ENCODE measurements around the gene NCKAP5.

Gene NCKAP5

DNA sequence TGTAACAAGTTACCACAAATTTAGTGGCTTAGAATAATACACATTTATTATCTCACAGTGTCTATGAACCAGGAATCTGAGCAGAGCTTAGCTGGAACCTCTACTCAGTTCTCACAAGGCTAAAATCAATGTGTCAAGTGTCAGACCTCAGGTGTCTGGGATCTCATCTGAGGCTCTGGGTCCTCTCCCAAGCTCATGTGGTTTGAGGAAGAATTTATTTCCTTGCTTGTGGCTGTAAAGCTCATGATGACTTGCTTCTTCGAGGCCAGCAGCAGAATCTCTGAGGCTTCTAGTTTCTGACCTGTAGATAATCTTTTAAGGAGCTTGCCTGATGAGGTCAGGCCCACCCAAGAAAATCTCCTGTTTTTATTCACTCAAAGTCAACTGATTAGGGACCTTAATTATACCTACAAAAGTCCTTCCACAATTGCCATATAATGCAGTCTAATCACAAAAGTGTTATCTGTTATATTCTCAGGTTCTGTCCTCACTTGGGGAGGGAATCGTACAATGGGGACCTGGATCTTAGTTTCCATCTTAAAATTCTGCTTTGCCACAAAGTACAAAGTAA lies 14.3 kb downstream of the NCKAP5 start:
- TF ChIP-seq, protein P1, sequence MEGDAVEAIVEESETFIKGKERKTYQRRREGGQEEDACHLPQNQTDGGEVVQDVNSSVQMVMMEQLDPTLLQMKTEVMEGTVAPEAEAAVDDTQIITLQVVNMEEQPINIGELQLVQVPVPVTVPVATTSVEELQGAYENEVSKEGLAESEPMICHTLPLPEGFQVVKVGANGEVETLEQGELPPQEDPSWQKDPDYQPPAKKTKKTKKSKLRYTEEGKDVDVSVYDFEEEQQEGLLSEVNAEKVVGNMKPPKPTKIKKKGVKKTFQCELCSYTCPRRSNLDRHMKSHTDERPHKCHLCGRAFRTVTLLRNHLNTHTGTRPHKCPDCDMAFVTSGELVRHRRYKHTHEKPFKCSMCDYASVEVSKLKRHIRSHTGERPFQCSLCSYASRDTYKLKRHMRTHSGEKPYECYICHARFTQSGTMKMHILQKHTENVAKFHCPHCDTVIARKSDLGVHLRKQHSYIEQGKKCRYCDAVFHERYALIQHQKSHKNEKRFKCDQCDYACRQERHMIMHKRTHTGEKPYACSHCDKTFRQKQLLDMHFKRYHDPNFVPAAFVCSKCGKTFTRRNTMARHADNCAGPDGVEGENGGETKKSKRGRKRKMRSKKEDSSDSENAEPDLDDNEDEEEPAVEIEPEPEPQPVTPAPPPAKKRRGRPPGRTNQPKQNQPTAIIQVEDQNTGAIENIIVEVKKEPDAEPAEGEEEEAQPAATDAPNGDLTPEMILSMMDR (IDR thresholded peaks at IDR 0.05; ENCODE audit: insufficient read depth, low read length, poor library complexity, severe bottlenecking): no peak
- Histone ChIP-seq H3K4me3 (replicated peaks; ENCODE audit: low read depth, low read length) (no peak overlapping the region), H3K36me3 (ENCODE audit: control insufficient read depth, insufficient read depth, low read length) (no peaks in the 10 kb centered on the region), H3K27me3 (replicated peaks; ENCODE audit: control insufficient read depth, insufficient read depth, low read length) (no peaks in the 10 kb centered on the region; the same call in 1 of the 2 replicates)
- no peak for DNase-seq (ENCODE audit: extremely low read depth, insufficient read length)

DNA sequence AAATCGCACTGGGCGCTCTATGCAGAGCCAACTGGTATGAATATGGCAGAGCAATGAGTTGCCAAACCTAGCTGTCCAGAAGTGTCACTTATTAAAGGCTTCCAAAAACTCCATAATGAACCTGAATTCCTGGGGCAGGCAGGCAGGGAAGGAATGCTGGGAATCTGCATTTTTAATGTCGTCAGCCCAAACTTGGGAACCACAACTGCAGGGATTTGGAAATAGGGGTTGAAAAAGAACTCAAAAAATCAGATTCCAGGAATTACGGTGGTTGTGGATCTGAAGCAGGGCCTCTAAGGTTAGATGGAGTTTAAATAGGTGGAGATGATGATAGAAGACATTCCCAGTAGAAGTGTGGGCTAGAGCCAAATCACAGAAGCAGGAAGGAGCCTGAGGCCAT lies 15.0 kb downstream of the NCKAP5 start:
- Histone ChIP-seq H3K4me3 (replicated peaks; ENCODE audit: low read depth, low read length) (no peak overlapping the region), H3K27me3 (replicated peaks; ENCODE audit: control insufficient read depth, insufficient read depth, low read length) (no peaks in the 10 kb centered on the region; the same call in 1 of the 2 replicates), H3K36me3 (ENCODE audit: control insufficient read depth, insufficient read depth, low read length) (no peaks in the 10 kb centered on the region)
- TF ChIP-seq, protein P1 (IDR thresholded peaks at IDR 0.05; ENCODE audit: insufficient read depth, low read length, poor library complexity, severe bottlenecking): no peak
- no peak for DNase-seq (ENCODE audit: extremely low read depth, insufficient read length)

DNA sequence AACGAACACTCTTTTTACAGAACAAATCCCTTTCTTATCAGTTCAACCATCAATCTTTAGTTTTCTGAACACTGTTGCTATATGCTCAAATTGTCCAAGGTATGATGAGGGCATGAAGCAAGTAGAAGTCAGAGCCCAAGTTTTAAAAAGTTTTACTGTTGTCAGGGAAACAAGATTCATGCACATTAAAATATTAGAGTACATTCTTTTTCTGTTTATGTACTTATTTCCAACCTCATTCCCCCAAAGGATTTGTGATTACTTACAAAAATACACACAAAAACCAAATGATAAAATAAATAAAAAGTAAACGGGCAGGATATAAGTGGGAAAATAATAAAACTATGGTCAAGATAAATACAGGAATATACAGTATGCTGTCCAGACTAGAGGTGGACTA lies 15.4 kb downstream of the NCKAP5 start:
- no peak for DNase-seq (ENCODE audit: extremely low read depth, insufficient read length)
- Histone ChIP-seq H3K36me3 (ENCODE audit: control insufficient read depth, insufficient read depth, low read length) (no peaks in the 10 kb centered on the region), H3K27me3 (replicated peaks; ENCODE audit: control insufficient read depth, insufficient read depth, low read length) (no peaks in the 10 kb centered on the region; the same call in 1 of the 2 replicates), H3K4me3 (replicated peaks; ENCODE audit: low read depth, low read length) (no peak overlapping the region)
- TF ChIP-seq, protein P1 (IDR thresholded peaks at IDR 0.05; ENCODE audit: insufficient read depth, low read length, poor library complexity, severe bottlenecking): no peak

DNA sequence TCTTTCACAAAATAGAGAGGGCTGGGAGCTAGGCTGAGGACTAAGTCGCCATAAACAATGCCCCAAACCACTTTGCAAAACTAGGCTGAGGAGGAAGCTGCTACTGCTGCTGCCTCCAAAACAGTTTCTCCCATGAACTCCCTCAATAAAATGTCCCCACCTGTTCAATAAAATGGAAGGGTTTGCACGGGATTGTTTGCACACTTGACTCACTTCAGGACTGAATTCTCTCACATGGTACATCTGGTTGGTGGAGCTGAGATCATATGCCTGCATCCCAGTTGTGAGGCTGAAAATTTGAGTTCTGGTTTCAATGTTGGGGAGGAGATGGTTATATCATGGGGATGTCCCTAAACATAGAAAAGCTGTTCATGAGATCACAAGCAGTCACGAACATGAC lies 26.5 kb downstream of the NCKAP5 start:
- DNase-seq (ENCODE audit: extremely low read depth, insufficient read length): no peak
- no peak overlapping the region for H3K4me3 ChIP-seq (replicated peaks; ENCODE audit: low read depth, low read length)
- H3K27me3 ChIP-seq (replicated peaks; ENCODE audit: control insufficient read depth, insufficient read depth, low read length): no peaks in the 10 kb centered on the region
- TF ChIP-seq, protein P1 (IDR thresholded peaks at IDR 0.05; ENCODE audit: insufficient read depth, low read length, poor library complexity, severe bottlenecking): no peak
- no peaks in the 10 kb centered on the region for H3K36me3 ChIP-seq (ENCODE audit: control insufficient read depth, insufficient read depth, low read length)

DNA sequence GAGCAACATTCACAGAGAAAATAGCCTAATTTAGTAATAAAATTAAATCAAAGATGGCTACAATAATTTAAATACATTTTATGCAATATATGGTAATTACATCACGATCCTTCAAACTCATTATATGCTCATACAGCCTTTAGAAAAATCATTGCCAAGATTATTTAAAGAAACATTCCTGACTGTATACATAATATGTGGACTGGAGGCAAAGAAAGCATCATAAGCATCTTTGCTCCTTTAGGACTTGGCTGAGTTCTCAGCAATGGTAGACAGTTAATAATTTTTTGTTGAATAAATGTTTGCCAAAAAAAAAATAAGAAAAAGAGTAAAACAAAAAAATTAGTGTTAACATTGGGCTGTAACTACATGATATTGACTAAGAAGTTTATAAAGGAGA lies 26.9 kb downstream of the NCKAP5 start:
- Histone ChIP-seq H3K4me3 (replicated peaks; ENCODE audit: low read depth, low read length) (no peak overlapping the region), H3K36me3 (ENCODE audit: control insufficient read depth, insufficient read depth, low read length) (no peaks in the 10 kb centered on the region), H3K27me3 (replicated peaks; ENCODE audit: control insufficient read depth, insufficient read depth, low read length) (no peaks in the 10 kb centered on the region)
- TF ChIP-seq, protein P1 (IDR thresholded peaks at IDR 0.05; ENCODE audit: insufficient read depth, low read length, poor library complexity, severe bottlenecking): no peak
- no peak for DNase-seq (ENCODE audit: extremely low read depth, insufficient read length)

DNA sequence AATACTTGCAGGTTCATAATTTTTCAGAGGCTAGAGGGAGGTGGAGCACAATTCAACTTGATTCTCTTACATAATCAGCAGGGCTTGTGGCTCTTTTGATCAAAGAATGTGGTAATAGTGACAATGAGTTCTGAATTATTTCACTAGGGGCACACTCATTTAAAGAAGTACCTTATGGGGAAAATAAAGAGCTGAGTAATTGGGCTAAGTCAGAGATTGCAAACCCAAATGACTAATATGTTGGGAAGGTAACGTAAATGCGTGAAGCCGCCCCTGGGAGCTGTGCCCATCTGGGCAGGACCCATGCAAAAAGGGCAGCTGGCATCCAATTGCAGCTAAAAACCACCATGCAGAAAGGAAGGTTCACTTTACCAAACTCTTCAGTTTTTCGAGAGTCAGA lies 35.3 kb downstream of the NCKAP5 start:
- Histone ChIP-seq H3K4me3 (replicated peaks; ENCODE audit: low read depth, low read length) (no peak overlapping the region), H3K36me3 (ENCODE audit: control insufficient read depth, insufficient read depth, low read length) (no peaks in the 10 kb centered on the region), H3K27me3 (replicated peaks; ENCODE audit: control insufficient read depth, insufficient read depth, low read length) (no peaks in the 10 kb centered on the region)
- no peak for DNase-seq (ENCODE audit: extremely low read depth, insufficient read length)
- TF ChIP-seq, protein P1 (IDR thresholded peaks at IDR 0.05; ENCODE audit: insufficient read depth, low read length, poor library complexity, severe bottlenecking): no peak

All from GM06990 (cell line).